Mucosa of gallbladder (tissue), 1 donor: Measurements from ENCODE around the gene GSC2. TPM values are rescaled to one million over a fixed set of nuclear protein-coding genes. Genes with fewer than 3 reads are reported as not detected.
"Not testable (repeated sequence)": the region's sequence is repeated elsewhere in the genome, so short reads cannot be mapped to it uniquely, and the experiment has no call there.

Experiments
- DNase-seq: peaks from one replicate; pipeline ENCODE4 v3.0.0-alpha.2; 2020; ENCODE audit warnings: low spot score
- total RNA-seq: library from RNA; stranded (reverse); gene quantifications from one replicate; pipeline ENCODE4 v1.2.1, GENCODE V29; 2021
- donor health status: DM: no; HTN: no; CAD: no.

GSC2 gene
- total RNA-seq, 1 donor from 2014 or later: not detected

DNA sequence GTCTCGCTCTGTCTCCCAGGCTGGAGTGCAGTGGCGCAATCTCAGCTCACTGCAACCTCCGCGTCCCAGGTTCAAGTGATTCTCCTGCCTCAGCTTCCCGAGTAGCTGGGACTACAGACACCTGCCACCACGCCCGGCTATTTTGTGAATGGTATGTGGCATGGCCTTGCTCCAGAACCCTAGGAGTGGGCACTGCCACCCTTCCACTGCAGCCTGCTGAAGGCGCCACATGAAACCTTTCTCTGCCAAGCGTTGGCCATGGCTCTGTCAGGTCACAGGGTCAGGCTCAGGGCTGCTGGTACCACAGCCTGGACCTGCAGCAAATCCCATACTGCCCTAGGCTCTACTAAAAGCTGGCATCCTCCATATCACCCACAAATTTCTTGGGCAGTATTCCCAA is 6.0 kb upstream of the GSC2 start:
- DNase-seq: not testable (repeated sequence)

- DNase-seq: no peak
These were observed 3.1 kb upstream of the GSC2 start for GRCh38 chr22:19152942-19153883.

GRCh38 chr22:19151329-19152191 is 1.5 kb upstream of the GSC2 start:
- DNase-seq: no peak

GRCh38 chr22:19150482-19151328 is 613 bp upstream of the GSC2 start:
- no peak for DNase-seq

- no peak for DNase-seq
These were observed 827 bp downstream of the GSC2 start for GRCh38 chr22:19149047-19149883.

GRCh38 chr22:19148417-19149046 is 1.6 kb downstream of the GSC2 start:
- no peak for DNase-seq

GRCh38 chr22:19147195-19147780 is 2.8 kb downstream of the GSC2 start:
- no peak for DNase-seq

DNA sequence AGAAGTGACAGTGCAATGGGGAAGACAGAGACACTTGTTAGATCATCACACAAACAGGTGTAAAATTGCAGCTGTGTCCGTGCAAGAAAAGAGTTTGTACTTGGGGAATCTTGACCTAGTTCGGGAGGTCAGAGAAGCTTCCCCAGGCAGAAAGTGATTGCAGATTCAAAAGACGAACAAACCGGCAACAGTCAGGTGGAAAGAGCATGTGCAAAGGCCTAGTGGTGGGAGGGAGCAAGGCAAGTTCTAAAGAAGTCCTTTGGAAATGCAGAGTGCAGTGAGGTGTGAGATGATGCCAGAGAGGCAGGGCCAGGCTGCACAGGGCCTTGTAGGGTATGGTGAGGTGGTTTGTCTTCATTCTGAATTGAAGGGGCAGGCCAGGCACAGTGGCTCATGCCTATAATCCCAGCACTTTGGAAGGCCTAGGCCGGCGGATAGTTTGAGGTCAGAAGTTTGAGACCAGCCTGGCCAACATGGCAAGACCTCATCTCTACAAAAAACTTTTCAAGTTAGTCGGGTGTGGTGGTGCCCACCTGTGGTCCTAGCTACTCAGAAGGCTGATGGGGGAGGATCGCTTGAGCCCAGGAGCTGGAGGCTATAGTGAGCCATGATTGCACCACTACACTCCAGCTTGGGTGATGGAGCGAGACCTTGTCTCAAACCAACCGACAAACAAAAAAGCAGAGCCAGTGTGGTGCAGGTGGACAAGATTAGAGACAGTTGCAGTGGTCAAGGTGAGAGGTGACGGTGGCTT is 3.7 kb downstream of the GSC2 start:
- DNase-seq: no peak

DNA sequence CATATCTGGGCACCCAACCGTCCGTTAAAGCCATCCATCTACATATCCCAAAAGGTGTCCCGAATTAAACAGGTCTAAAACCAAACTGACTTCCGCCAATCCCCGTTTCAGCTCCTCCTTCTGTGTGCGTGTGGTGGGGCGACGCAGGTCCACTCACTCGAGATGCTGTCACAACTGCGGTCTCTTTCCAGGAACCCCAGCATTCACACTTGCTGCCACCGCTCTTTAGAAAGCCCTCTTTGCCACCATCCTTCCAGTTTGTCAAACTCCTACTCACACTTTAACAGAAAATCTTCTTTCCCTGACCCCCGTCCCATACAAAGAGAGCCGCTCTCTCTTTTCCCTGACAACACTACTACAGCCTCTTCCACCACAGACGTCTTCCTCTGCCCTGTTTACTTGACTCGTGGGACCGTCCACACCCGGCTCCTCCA is 6.1 kb downstream of the GSC2 start:
- DNase-seq: no peak

DNA sequence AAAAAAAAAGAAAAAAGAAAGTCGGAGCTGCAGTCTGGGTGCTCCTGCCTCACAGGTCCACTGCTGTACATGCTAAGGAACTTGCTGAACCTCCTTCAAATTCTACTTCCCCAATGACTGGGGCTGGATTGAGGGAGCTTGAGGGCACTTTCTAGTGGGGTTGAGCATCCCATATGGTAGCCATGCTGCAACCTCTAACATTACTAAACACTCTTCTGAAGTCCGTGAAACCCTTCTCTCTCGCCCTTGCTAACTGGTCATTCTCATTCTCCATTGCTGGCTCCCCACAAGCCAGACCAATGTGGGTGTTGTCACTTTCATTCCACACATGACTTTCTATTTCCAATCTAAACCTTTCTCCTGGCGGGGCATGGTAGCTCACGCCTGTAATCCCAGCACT is 6.9 kb downstream of the GSC2 start:
- DNase-seq: no peak

DNA sequence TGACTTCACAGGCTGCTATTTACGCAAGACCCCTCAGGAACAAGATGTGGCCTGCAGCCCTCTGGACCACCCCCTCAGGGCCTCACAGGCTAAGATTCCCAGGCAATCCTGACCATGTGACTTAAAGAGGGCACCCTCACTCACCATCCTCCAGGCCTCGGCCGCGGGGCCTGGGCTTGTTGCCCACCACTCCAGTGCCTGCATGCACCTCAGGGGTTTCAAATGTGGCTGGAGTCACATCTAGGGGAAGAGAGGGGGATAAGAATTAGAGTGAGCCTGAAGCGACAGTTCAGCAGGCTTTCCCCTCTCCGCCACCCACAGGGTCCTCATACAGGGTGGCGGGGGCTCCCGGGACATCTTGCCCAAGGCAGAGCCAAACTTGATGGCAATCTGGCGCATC is 7.7 kb downstream of the GSC2 start:
- no peak for DNase-seq

DNA sequence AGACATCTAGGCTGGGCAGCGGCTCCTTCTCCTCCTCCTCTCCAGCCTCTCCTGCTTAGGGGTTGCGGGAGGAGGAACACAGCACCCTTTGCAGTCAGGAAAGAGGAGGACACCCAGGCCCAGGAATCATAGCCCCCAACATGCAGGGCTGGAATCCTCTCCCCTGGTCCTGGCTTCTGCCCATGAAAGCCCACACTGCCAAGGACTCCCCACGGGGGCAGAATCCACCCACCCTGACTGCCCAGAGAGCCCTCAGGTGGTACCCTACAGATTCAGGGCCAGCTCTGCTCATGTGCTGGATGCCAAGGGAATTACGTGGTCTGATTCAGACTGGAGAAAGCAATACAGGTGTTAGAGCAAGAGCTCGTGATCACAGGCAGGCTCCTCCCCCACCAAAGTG is 10.1 kb downstream of the GSC2 start:
- DNase-seq: no peak

GRCh38 chr22:19139001-19139356 is 11.1 kb downstream of the GSC2 start:
- DNase-seq: no peak

DNA sequence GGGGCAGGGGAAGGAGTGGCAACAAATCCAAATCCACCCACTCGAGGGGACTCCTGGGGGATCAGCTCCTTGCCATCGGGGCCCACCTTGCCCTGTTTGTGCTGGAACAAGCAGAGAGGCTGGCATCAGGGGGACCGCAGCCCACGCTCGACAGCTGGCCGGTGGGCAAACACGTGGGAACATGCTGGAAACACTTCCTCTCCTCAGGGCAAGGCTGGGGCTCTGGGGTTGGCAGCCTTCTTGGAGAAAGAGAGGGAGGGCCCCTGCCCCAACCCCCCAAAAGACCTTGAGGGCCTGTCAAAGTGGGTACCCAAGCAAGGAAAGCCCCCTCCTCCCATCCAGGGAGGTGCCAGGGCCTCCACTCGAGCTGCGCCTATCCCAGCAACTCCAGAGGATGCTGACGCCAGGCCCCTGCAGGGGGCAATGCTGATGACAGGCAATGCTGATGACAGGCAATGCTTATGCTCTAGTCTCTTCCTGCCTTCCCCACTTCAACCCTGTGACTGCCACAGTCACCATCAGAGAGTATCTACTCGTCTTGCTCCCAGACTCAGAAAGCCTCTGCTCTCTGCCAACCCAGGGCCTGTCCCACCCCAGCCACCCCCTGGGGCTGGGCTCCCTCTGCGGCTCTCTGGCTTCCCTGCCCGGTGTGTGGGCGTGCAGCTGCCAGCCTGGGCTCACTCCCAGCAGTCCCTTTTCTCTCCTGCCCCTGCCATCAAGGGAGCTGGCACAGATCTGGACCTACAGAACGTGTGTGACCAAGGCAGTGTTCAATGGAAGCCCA is 11.7 kb downstream of the GSC2 start:
- DNase-seq: no peak

DNA sequence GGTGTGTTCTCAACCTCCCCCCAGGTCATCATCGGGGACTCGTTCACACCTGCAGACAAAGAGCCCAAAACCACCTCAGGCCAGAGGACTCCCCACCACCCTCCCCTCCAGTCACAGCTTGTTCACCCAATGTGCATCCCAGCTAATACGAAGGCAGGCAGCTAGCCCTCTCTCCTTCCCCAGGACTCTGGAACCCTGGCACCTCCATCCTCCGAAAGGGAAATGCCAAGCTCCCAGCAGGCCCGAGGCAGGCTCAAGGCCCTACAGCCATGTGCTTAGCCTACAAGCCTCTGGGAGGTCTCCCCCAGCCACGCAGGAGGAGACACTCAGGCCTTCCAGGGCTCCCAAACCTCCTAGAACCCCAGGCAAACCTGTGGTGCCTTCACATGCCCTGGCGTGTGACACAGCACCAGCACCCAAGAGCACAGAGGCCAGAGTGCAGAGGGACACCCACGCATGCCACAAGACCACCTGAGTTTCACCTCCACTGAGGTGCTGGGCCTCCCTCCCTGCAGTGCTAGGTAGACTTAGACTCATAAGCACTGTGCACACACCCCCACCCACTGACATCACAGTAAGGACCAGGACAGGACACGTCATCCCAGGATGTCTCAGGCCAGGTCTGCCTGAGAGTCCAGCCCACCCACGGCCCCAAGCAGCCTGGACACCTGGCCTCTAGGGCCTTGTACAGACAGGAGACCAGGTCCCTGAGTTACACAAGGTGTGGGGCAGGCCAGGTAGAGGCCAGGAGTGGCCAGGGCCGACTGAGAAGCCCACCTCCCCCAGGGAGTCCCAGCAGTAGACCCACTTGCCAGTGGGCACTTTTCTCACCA is 12.5 kb downstream of the GSC2 start:
- no peak for DNase-seq

DNA sequence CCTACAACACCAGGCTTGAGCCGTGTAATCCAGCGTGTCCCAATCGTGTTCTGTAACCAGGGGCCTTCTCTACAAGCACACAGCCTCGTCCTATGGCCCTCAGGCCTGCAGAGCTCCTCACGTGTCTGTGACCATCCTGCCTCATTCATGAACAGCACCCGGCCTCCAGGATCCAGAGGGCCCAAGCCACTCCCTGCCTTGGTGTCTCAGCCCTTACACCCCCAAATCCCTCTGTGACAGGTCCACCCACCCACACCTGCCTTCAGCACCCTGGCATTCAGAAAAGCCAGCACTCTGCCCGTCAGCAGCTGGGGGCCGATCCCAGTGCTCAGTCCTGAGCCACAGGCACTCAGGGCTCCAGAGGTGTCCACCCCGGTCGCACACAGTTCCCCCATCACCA is 13.2 kb downstream of the GSC2 start:
- no peak for DNase-seq

DNA sequence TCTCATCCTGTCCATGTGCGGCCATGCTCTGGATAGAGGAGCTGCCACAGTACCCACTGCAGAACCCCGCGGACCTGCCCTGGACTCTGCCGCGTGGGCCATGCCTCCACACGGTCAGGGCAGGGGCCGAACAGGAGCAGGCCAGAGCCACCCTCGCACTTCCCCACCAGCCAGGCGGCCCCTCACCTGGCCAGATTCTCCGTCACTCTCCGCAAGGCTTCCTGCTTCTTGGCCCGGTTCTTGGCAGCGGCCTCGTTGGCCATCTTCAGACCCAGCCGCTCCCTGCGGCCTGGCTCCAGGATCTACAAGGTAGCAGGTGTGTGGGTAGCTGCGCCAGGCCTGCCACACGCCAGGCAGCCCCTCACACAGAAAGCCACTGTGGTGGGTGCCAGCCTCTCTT is 15.2 kb downstream of the GSC2 start:
- no peak for DNase-seq
